Natural killer cell treated with Interleukin-12 subunit alpha and Interleukin-12 subunit beta and Interleukin-15 and Interleukin-18, amount 100 ng/mL, for 72 hours (primary cell): Measurements from ENCODE around the gene BCL2L13. TPM values are rescaled to one million over a fixed set of nuclear protein-coding genes. Genes with fewer than 3 reads are reported as not detected.
"Not testable (repeated sequence)": the region's sequence is repeated elsewhere in the genome, so short reads cannot be mapped to it uniquely, and the experiment has no call there.

Experiments
- ATAC-seq, 2 donors: fragments of 150-1000 bp; cut with Tn5 transposase in 1 of 2; sonication (Bioruptor Pico), chemical (Tn5 transposase) in 1 of 2; 2 replicates each; pipeline ENCODE4 v1.10.0; 2021
- DNase-seq: peaks from one replicate; pipeline ENCODE4 v3.0.0; 2022; ENCODE audit warnings: low spot score
- H3K27ac Mint-ChIP-seq, 2 donors: 1 replicate in 1 of 2; 2 replicates in 1 of 2; pipeline ENCODE4 v1.8.0; 2022; ENCODE audit warnings: mixed read lengths in 2 of 2, mild to moderate bottlenecking in 1 of 2, moderate library complexity in 1 of 2
- H3K27me3 Mint-ChIP-seq, 2 donors: 1 replicate in 1 of 2; 2 replicates in 1 of 2; pipeline ENCODE4 v1.8.0; 2022; ENCODE audit warnings: mixed read lengths in 2 of 2
- H3K36me3 Mint-ChIP-seq: one replicate; pipeline ENCODE4 v1.8.0; 2022; ENCODE audit warnings: mixed read lengths
- H3K4me1 Mint-ChIP-seq, 2 donors: 1 replicate in 1 of 2; 2 replicates in 1 of 2; pipeline ENCODE4 v1.8.0; 2022; ENCODE audit warnings: low read depth in 2 of 2, mixed read lengths in 2 of 2, mild to moderate bottlenecking in 1 of 2
- H3K4me3 Mint-ChIP-seq: one replicate; pipeline ENCODE4 v1.8.0; 2022; ENCODE audit warnings: mixed read lengths
- H3K9me3 Mint-ChIP-seq: 2 replicates; pipeline ENCODE4 v1.8.0; 2022; ENCODE audit warnings: mixed read lengths
- total RNA-seq, 2 donors: library from RNA; stranded (reverse); gene quantifications; one replicate each; pipeline ENCODE4 v1.2.3, GENCODE V29; 2022

BCL2L13 gene
- total RNA-seq, 2 donors from 2014 or later = 37.4 to 38.2 TPM

DNA sequence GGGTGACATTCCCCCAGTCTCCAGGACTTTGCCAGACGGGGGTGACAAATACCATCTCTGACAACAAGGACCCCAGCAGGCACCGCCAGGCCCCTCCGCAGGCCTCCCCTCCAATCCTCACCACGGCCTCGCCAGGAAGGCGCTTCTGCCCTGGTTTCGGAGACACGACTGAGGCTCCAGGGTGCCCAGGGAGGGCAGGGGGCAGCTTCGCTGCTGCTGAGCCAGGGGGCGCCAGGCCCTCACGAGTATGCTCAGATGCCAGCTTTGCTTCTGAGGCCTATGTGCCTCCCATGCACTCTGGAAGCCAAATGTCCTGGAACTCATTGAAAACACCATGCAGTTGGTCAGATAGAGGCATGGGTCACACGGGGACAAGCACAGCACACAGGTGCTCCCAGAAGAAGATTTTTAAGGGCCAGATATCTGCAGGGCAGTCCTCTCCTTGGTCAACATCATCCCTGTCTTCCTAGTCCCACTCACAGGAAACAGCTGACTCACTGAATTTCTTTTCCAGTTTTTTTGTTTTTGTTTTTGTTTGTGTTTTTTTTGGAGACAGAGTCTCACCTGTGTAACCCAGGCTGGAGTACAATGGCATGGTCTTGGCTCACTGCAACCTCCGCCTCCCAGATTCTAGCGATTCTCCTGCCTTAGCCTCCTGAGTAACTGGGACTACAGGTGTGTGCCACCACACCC lies 115.8 kb downstream of the BCL2L13 start:
- no peaks in the 10 kb centered on the region for H3K36me3 Mint-ChIP-seq
- H3K4me1 Mint-ChIP-seq = peaks cover 0 to 18% of the 10 kb centered on the region in 2 donors
- ATAC-seq (peak; percentile 48 to 74), DNase-seq (no peak)
- no peaks in the 10 kb centered on the region for H3K9me3 Mint-ChIP-seq
- H3K4me3 Mint-ChIP-seq = no peak overlapping the region
- H3K27ac Mint-ChIP-seq = no peak overlapping the region
- H3K27me3 Mint-ChIP-seq = no peaks in the 10 kb centered on the region

DNA sequence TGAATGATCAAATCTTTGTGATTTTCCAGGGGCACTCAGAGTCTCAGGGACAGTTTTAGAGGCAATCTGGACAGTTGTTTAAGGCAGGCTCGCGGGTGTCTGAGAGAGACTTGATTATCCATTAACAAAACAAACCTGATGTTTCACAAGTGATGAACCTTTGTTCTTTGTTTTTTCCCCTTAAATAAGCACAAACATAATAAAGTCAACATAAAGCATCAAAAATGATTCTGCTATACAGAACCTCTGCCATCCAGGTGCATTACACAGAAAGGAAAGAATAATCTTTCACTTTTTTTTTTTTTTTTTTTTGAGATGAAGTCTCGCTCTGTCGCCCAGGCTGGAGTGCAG lies 122.6 kb downstream of the BCL2L13 start:
- H3K27ac Mint-ChIP-seq = no peak overlapping the region

DNA sequence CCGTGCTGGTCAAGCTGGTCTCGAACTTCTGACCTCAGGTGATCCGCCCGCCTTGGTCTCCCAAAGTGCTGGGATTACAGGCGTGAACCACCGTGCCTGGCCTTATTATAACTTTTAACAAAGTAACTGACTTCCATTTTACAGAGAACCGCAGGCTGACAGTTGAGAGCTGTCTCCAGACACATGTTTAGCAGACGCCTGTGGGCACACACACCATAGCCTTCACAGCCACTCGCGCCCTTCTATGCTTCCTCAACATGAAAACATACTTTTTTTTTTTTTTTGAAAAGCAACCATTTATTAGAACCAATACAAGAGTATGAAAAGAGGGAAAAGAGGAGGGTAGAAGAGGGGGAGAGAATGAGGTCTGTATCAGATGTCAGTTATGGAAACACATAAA lies 124.9 kb downstream of the BCL2L13 start:
- H3K27ac Mint-ChIP-seq = peak overlapping the region in 1 of 2 donors; percentile 77
- not testable (repeated sequence) for H3K4me3 Mint-ChIP-seq, ATAC-seq, DNase-seq, H3K9me3 Mint-ChIP-seq, H3K27me3 Mint-ChIP-seq, H3K36me3 Mint-ChIP-seq
- peaks cover 26 to 36% of the 10 kb centered on the region in 2 donors for H3K4me1 Mint-ChIP-seq

More for the DNA sequence above, 122.6 kb downstream of the BCL2L13 start:
- peaks cover 16 to 30% of the 10 kb centered on the region in 2 donors for H3K4me1 Mint-ChIP-seq
- no peaks in the 10 kb centered on the region for H3K27me3 Mint-ChIP-seq
- ATAC-seq = no peak
- DNase-seq = no peak
- H3K9me3 Mint-ChIP-seq = no peaks in the 10 kb centered on the region
- no peak overlapping the region for H3K4me3 Mint-ChIP-seq
- no peaks in the 10 kb centered on the region for H3K36me3 Mint-ChIP-seq

DNA sequence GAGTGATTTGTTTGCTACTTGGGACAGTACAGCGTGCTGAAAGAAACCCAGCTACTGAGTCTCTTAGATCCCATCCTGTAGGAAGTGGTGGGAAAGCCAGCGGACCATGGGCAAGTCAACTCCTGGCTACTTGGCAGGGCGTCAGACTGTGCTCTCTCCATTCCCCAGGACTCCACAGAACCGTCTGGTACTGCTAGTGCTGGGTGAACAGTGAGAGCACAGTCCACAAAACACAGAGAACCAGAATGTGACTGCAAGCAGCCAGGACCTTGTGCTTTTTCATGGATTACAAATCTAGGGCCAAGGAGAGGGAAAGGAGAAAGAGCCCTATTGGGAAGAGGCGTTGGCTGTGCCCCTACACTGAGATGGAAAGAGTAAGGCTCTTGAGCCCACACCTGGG lies 125.5 kb downstream of the BCL2L13 start:
- H3K4me3 Mint-ChIP-seq = no peak overlapping the region
- peaks cover 26 to 32% of the 10 kb centered on the region in 2 donors for H3K4me1 Mint-ChIP-seq
- ATAC-seq = no peak

DNA sequence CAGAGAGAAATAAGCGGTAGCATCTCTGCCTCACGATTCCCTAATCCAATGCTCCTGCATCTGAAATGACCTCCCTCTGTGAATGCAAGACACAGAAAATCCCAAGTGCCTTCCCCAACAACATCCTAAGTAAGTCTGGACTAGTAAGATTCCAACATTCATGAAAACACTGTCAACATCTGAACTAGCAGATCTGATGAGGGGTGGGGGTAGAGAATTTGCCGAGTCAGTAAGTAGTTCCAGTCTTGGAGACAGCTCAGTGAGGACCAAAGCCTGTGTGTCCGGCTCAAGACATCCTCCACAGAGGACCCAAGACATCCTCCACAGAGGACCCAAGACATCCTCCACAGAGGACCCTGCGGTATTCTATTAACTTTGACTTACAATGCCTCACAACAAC lies 126.3 kb downstream of the BCL2L13 start:
- H3K4me3 Mint-ChIP-seq, ATAC-seq, H3K27me3 Mint-ChIP-seq, H3K36me3 Mint-ChIP-seq, DNase-seq, H3K9me3 Mint-ChIP-seq: not testable (repeated sequence)
- H3K27ac Mint-ChIP-seq = peak overlapping the region in 1 of 2 donors; percentile 77
- peaks cover 26 to 35% of the 10 kb centered on the region in 2 donors for H3K4me1 Mint-ChIP-seq

More for the DNA sequence above, 125.5 kb downstream of the BCL2L13 start:
- no peaks in the 10 kb centered on the region for H3K36me3 Mint-ChIP-seq
- DNase-seq = no peak
- no peaks in the 10 kb centered on the region for H3K9me3 Mint-ChIP-seq
- peak overlapping the region in 1 of 2 donors; percentile 77 for H3K27ac Mint-ChIP-seq
- H3K27me3 Mint-ChIP-seq = no peaks in the 10 kb centered on the region

DNA sequence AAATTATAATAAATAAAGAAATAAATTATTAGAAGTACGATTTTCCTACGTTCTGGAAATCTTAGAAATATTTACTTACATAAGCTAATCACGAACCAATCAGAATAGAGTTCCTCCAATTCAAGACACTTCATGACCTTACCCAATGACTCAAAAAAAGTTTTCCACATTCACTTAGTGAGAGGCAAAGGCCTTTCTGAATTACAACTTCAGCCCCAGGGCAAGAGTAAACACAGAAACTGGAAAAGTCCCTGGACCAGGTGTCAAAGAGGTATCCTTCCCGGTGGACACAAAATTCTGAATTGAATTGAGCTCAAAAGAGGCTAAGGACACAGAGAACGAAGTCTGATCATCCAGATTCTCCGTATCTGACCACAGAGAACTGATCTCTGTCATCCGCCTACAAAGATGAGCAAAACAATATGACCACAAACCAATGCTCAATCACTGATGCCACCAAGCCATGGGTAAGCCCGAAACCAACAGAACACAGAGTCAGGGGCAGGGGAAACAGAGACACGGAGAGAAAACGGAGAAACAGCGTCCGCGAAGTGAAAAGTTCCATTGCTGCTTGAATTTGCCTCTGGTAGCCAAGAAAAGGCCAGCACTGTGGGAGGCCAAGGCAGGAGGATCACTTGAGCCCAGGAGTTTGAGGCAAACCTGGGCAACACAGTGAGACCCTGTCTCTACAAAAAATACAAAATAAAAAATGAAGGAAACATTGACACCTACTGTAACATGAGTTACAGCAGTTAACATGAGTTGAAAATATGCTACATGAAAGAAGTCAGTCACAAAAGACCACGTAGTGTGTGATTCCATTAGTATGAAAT lies 128.9 kb downstream of the BCL2L13 start:
- Mint-ChIP-seq H3K4me1 (peaks cover 32 to 38% of the 10 kb centered on the region in 2 donors), H3K27ac (peak overlapping the region; percentile 27 to 30), H3K36me3 (no peaks in the 10 kb centered on the region), H3K4me3 (peak overlapping the region; percentile 73), H3K9me3 (no peaks in the 10 kb centered on the region), H3K27me3 (peaks cover 0 to 2% of the 10 kb centered on the region in 2 donors)
- no peak for DNase-seq
- ATAC-seq = peak; percentile 94 to 96

DNA sequence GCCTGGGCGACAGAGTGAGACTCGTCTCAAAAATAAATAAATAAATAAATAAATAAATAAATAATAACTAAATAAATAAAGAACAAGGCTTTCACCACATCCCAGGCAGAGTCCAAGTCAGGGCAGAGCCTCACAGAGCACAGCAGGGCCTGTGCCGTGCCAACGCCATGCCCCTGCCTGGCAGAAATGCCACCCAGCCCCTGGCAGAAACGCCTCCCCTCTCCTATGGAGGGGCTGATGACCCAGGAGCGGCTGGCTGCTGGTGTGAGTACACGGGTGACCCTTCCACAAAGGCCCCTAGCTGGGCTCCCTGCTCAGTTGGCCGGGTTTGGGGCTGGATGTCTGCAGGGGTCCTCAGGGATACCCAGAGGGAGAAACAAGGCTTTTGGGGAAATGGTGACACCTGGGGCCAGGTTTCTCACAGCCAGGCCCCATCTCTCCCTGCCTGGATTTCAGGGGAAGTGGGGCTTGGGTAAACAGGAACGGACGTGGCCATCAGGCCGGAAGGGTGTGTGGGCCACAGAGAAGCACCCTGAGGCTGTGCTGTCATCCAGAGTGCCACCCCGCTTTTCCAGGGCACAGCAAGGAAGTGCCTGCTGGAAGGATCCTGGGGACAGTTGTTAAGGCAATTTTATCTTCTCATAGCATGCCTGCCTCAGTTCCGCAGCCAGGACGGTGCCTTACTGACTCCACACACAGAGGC lies 130.6 kb downstream of the BCL2L13 start:
- peak overlapping the region in 1 of 2 donors; percentile 44 for H3K27ac Mint-ChIP-seq
- peaks cover 0 to 2% of the 10 kb centered on the region in 2 donors for H3K27me3 Mint-ChIP-seq
- DNase-seq = peak; percentile 49
- no peaks in the 10 kb centered on the region for H3K9me3 Mint-ChIP-seq
- no peak for ATAC-seq
- H3K36me3 Mint-ChIP-seq = no peaks in the 10 kb centered on the region
- H3K4me3 Mint-ChIP-seq = no peak overlapping the region
- H3K4me1 Mint-ChIP-seq = peaks cover 38 to 42% of the 10 kb centered on the region in 2 donors

DNA sequence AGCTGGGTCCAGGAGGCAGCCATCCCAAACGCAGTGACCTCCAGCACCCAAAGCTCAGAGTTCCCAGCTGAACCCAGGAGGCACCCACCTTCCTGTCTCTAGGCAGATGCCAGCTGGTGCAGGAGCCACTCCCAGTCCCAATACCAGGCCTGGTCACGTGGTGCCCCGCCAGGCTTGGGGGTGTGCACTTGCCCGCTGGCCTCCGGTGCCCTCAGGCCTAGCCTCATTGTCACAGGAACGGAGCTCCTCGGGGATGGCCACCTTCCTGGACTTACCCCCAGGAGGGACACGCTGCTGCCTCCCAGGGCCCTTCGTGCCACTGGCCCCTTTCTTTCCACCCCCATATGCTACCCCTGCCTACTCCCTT lies 131.1 kb downstream of the BCL2L13 start:
- Mint-ChIP-seq H3K36me3 (no peaks in the 10 kb centered on the region), H3K27ac (peak overlapping the region in 1 of 2 donors; percentile 44), H3K4me1 (peaks cover 33 to 38% of the 10 kb centered on the region in 2 donors), H3K4me3 (no peak overlapping the region), H3K27me3 (peaks cover 0 to 2% of the 10 kb centered on the region in 2 donors), H3K9me3 (no peaks in the 10 kb centered on the region)
- ATAC-seq (no peak), DNase-seq (peak; percentile 51)

DNA sequence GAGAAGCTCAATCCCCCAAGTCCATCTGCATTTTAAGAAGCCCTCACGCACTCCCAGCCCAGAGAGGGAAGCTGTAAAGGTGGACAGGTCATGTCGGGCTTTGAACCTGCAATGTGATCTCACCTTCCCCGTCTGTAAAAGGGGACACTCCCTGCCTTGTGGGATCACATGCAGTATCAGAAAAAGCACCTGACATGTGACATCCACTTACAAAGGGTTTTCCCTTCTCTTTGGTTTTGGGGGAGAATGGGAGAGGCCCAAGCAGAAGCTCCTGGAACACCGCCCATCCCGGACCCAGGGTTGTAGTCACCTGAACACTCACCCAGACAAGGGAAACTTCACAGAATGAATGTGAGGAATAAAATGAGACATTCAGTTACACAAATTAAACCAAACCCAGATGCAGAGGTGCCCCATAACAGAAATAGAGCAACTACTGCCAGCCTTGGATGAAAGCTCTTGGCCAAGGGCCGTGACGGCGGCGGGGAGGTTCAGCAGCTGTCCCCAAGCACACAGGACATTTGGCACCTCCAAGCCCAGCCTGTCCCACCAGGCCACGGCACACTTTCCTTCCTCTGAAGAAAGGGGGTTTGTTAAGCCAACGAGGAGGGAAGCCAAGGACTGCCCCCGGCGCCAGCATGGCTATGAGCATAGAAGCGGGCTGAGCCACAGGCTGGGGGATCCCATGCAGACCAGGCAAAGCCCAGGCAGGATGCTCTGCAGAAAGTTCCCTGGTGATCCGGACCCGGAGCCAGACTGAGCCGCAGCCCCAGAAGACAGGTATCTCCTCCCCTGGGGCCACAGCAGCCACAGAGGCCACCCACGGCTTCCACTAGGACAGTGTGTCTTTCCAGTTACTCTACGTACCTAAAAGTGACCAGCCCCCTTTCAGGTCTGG lies 131.9 kb downstream of the BCL2L13 start:
- H3K27ac Mint-ChIP-seq = peak overlapping the region in 1 of 2 donors; percentile 44
- peak; percentile 44 for DNase-seq
- H3K9me3 Mint-ChIP-seq = no peaks in the 10 kb centered on the region
- H3K4me1 Mint-ChIP-seq = peaks cover 35 to 38% of the 10 kb centered on the region in 2 donors
- H3K4me3 Mint-ChIP-seq = no peak overlapping the region
- peaks cover 0 to 2% of the 10 kb centered on the region in 2 donors for H3K27me3 Mint-ChIP-seq
- no peaks in the 10 kb centered on the region for H3K36me3 Mint-ChIP-seq
- ATAC-seq = no peak

DNA sequence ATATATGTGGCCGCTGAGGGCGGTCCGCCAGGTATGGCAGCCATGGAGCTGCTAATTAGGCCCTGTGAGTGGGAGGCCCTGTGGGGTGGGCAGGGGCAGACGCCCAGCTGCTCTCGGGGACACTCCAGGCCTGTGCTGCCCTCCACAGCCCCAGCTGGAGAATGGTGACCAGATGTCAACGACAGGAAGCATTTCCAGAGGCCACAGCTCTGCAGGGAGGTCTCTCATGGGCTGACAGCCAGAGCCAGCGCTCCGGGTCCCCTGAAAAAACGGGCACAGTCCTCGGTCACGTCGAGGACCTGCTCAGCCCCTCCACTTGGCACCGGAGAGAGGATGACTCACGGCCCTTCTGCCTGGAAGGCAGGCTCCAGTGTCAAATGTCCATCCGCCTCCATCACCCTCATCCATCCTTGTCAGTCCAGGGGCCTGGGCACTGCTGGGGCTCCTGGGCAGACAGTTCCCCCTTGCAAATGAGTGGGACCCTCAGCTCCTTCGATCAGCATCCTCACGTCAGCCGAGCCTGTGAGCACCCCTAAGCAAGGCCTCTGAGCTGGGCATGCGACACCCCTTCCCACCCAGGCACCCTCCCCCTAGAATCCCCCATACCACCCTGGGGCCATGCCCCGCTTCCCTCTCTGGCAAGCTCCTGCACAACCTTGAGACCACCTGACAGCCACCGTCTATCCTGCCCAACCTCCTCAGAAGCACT lies 133.8 kb downstream of the BCL2L13 start:
- Mint-ChIP-seq H3K27me3 (peaks cover 0 to 2% of the 10 kb centered on the region in 2 donors), H3K27ac (no peak overlapping the region), H3K4me3 (peak overlapping the region; percentile 83), H3K36me3 (no peaks in the 10 kb centered on the region), H3K4me1 (peaks cover 46 to 51% of the 10 kb centered on the region in 2 donors), H3K9me3 (no peaks in the 10 kb centered on the region)
- ATAC-seq (no peak), DNase-seq (peak; percentile 32)

DNA sequence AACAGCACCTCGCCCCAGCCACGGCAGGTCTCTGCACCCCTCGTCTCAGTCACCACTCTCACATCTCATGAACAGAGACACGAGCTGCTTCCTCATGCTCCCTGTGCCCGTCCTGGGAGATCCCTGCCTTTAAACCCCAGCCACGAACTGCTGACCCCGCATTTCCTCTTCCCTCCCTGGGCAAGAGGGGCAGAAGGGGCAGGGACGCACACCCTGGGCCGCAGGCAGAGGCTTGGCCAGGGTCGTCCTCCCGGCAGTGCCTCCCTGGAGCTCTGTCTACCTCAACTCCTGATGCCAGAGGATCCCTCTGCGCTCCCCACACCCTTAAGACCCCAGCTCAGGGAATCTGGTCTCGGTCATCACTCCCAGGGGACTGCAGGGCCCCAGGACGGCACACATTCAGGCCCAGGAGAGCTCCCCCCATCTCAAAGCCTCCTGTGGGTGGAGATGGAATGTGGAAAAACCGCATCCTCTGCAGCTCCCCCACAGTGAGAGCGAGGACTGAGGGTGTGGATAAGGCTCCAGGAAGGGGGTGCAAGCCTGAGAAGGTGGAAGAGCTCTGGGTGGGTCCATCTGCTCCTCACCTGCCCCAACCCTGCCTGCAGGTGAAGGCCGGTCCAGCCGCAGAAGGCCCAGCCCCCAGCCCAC lies 134.5 kb downstream of the BCL2L13 start:
- H3K9me3 Mint-ChIP-seq = no peaks in the 10 kb centered on the region
- H3K4me1 Mint-ChIP-seq = peaks cover 47 to 50% of the 10 kb centered on the region in 2 donors
- DNase-seq = peak; percentile 51
- no peak for ATAC-seq
- no peaks in the 10 kb centered on the region for H3K36me3 Mint-ChIP-seq
- H3K27ac Mint-ChIP-seq = peak overlapping the region in 1 of 2 donors; percentile 21
- H3K27me3 Mint-ChIP-seq = peaks cover 0 to 2% of the 10 kb centered on the region in 2 donors
- peak overlapping the region; percentile 83 for H3K4me3 Mint-ChIP-seq

DNA sequence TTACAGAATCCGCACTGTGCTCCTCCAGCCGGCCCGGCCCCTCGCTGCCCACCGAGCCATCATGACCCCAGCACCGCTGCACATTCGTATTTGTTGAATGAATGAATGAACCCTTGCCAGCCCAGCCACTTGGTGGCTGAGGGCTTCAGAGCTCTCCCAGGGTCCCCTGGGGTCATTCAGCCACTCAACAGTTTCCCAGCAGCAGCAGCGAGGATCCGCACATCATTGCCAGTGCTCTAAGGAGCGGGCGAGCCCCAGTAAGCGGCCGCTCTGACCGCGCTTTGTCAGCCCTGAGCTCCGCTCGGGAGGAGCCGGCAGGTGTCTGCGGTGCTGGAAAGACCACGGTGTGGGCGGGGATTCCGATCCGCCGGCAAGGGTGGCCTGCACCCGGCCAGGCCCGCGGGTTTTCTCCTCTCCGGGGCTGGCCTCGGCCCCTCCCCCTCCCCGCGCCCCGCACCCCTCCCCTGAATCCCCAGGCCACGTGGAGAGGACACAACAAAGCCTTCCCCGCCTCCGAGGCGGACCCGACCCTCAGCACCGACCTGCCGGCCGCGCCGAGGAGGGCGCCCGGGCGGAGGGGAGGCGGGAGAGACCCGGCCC lies 135.1 kb downstream of the BCL2L13 start:
- Mint-ChIP-seq H3K27me3 (peaks cover 0 to 2% of the 10 kb centered on the region in 2 donors), H3K27ac (peak overlapping the region in 1 of 2 donors; percentile 21), H3K4me1 (peaks cover 51 to 52% of the 10 kb centered on the region in 2 donors), H3K36me3 (no peaks in the 10 kb centered on the region), H3K4me3 (peak overlapping the region; percentile 83), H3K9me3 (no peaks in the 10 kb centered on the region)
- ATAC-seq (peak; percentile 77), DNase-seq (peak; percentile 90)
